Uterus (tissue), 4 donors: ENCODE results near the gene CRK. TPM values are rescaled to one million over a fixed set of nuclear protein-coding genes. Genes with fewer than 3 reads are reported as not detected.

Experiments used
- DNase-seq, 2 donors: peaks; one replicate each; pipeline ENCODE4 v3.0.0-alpha.2; 2019 to 2020
- H3K27ac ChIP-seq, 2 donors: fragments of 200-600 bp; sonication (generic); 1 replicate in 1 of 2; 2 replicates in 1 of 2; pipeline ENCODE4 v1.5.1; 2016 to 2018
- H3K27me3 ChIP-seq, 2 donors: fragments of 200-600 bp; sonication (generic); one replicate each; pipeline ENCODE4 v1.5.1; 2018 to 2019; ENCODE audit warnings: control low read depth in 1 of 2
- H3K36me3 ChIP-seq, 2 donors: fragments of 200-600 bp; sonication (generic); one replicate each; pipeline ENCODE4 v1.5.1; 2019; ENCODE audit warnings: control low read depth in 1 of 2
- H3K4me1 ChIP-seq, 2 donors: fragments of 200-600 bp; sonication (generic); one replicate each; pipeline ENCODE4 v1.5.1; 2018 to 2019; ENCODE audit warnings: control low read depth in 1 of 2
- H3K4me3 ChIP-seq, 2 donors: fragments of 200-600 bp; sonication (generic); 1 replicate in 1 of 2; 2 replicates in 1 of 2; pipeline ENCODE4 v1.5.1; 2018 to 2019; ENCODE audit warnings: mild to moderate bottlenecking in 1 of 2
- H3K9me3 ChIP-seq, 2 donors: fragments of 200-600 bp; sonication (generic); one replicate each; pipeline ENCODE4 v1.5.1; 2019; ENCODE audit warnings: control low read depth in 1 of 2
- POLR2A ChIP-seq, 2 donors: fragments of 450-650 bp; IDR thresholded peaks; one replicate each; pipeline ENCODE4 v1.6.1; 2016; ENCODE audit warnings: antibody characterized with exemption in 2 of 2, mild to moderate bottlenecking in 1 of 2, moderate library complexity in 1 of 2
- intact Hi-C: fragments of 100-400 bp; cut with DNase I; formaldehyde crosslinking; loops from one replicate; pipeline ENCODE4 v1.15.1; 2023; ENCODE audit warnings: low total_unique reads
- total RNA-seq, 4 donors: library from RNA; depleted of rRNA in 3 of 4; stranded (reverse); fragments of >200 nt in 3 of 4; gene quantifications; one replicate each; pipeline versions ENCODE4 v1.1.0 to v1.2.4, GENCODE V29; 2014 to 2023
- TF ChIP-seq, protein P1 (sequence below), 4 experiments: fragments of 200-600 bp in 2 of 4; fragments of 450-650 bp in 2 of 4; sonication (generic) in 2 of 4; IDR thresholded peaks; one replicate each; pipeline ENCODE4 v1.5.1; 2016 to 2019; ENCODE audit warnings: antibody characterized with exemption in 4 of 4, mild to moderate bottlenecking in 2 of 4, moderate library complexity in 1 of 4
- donor health status: DM: yes; HTN: yes; CAD: no.

CRK gene
- total RNA-seq: 100 to 1,000 TPM in 1 of 4 donors, 10 to 100 TPM in 3; 34.6 to 118 (median 57.3) TPM

DNA sequence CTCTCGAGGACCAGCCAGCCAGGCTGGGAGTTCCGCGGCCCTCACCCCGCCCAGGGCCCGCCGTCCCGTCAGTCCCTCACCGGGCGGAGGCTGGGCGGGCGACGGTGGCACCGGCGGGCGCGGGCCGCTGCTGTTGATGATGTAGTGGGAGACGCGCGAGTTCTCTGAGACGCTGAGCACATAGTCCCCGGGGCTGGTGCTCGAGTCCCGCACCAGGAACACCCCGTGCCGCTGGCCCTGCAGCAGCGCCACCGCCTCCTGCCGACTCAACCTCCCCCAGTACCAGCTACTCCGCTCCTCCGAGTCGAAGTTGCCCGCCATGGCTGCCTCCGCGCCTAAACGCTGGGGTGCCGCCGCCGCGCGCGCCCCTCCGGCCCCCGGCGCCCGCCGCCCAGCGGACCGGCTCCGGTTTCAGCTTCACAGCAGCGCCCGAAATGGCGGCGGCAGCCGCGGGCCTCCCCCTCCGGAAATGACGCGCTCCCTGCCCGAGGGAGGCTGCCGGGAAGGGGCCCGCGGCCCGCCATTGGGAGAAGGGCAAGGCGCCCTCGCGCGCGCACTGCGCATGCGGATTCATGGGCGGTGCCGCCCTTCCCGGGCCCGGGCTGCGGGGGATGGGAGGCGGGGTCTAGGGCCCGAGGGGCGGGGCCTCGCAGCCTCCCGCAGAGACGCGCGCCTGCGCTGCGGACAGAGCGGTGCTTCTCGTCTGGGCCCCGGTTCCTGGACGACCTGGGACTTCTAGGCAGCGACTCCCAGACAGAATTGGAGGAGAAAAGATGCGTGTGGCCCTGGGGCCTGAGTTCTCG is at the start of gene CRK:
CRK (minus strand) TSS at position 436 of the 803 bp plus-strand sequence; CDS start at position 321, 115 bp downstream.
- peak; percentile 94 to 97 for DNase-seq
- no peaks in the 10 kb centered on the region for H3K9me3 ChIP-seq
- no peaks in the 10 kb centered on the region for H3K36me3 ChIP-seq
- peak within 1 kb of the TSS; percentile 81 to 96 for H3K4me3 ChIP-seq
- H3K4me1 ChIP-seq: peaks cover 5 to 9% of the 10 kb centered on the region in 2 donors
- H3K27ac ChIP-seq: peak within 1 kb of the TSS; percentile 94 to 95
- TF ChIP-seq POLR2A (IDR thresholded peaks at IDR 0.05): peak; percentile 89 to 98
- TF ChIP-seq, protein P1, sequence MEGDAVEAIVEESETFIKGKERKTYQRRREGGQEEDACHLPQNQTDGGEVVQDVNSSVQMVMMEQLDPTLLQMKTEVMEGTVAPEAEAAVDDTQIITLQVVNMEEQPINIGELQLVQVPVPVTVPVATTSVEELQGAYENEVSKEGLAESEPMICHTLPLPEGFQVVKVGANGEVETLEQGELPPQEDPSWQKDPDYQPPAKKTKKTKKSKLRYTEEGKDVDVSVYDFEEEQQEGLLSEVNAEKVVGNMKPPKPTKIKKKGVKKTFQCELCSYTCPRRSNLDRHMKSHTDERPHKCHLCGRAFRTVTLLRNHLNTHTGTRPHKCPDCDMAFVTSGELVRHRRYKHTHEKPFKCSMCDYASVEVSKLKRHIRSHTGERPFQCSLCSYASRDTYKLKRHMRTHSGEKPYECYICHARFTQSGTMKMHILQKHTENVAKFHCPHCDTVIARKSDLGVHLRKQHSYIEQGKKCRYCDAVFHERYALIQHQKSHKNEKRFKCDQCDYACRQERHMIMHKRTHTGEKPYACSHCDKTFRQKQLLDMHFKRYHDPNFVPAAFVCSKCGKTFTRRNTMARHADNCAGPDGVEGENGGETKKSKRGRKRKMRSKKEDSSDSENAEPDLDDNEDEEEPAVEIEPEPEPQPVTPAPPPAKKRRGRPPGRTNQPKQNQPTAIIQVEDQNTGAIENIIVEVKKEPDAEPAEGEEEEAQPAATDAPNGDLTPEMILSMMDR (IDR thresholded peaks at IDR 0.05): peak in 3 of 4 experiments; percentile 18 to 35 (median 28)
- intact Hi-C loops: no loop called here
- no peaks in the 10 kb centered on the region for H3K27me3 ChIP-seq

DNA sequence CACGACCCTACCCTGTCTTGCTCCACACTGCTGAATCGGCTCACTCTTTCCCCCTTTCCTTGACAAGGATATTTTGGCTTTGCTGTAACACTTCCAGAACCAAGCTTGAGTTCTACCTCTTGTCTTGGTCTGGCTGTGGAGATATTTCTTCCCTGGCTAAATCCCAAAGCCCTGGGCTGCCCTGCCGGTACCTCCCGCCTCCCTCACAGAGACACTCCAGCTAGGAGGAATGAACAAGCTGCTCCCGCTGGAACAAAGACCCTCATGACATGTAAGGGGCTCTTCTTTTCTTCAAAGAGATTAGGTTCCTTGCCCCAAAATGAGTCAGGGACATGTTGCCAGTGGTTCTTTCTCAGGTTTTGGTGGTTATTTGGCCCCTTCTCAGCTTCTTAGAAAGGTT is 49.6 kb upstream of the CRK start:
- Histone ChIP-seq H3K9me3 (no peaks in the 10 kb centered on the region), H3K4me1 (no peaks in the 10 kb centered on the region), H3K36me3 (no peaks in the 10 kb centered on the region), H3K27me3 (no peaks in the 10 kb centered on the region), H3K27ac (no peak overlapping the region), H3K4me3 (no peak overlapping the region)
- TF ChIP-seq, protein P1 (IDR thresholded peaks at IDR 0.05): no peak
- TF ChIP-seq POLR2A (IDR thresholded peaks at IDR 0.05): no peak
- intact Hi-C loops: no loop called here
- no peak for DNase-seq

DNA sequence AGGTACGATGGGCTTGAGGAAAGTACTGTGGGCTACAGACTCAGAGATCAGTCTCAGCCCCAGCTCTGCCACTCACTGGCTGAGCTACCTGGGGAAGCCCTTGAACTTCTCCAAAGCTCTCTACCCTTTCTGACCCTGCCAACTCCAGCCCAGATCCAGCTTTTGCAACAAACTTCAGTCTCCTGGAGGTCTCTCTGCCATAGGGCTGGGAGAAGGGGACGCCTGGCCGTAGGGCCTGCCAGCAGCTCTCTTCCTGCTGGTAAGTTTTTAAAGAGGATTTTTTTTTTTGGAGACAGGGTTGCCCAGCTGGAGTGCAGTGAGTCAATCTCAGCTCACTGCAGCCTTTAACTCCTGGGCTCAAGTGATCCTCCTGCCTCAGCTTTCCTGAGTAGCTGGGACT is 48.8 kb upstream of the CRK start:
- DNase-seq: no peak
- TF ChIP-seq, protein P1 (IDR thresholded peaks at IDR 0.05): no peak
- TF ChIP-seq POLR2A (IDR thresholded peaks at IDR 0.05): no peak
- Histone ChIP-seq H3K9me3 (no peaks in the 10 kb centered on the region), H3K4me3 (no peak overlapping the region), H3K36me3 (no peaks in the 10 kb centered on the region), H3K4me1 (no peaks in the 10 kb centered on the region), H3K27me3 (no peaks in the 10 kb centered on the region), H3K27ac (no peak overlapping the region)
- intact Hi-C loops: no loop called here

DNA sequence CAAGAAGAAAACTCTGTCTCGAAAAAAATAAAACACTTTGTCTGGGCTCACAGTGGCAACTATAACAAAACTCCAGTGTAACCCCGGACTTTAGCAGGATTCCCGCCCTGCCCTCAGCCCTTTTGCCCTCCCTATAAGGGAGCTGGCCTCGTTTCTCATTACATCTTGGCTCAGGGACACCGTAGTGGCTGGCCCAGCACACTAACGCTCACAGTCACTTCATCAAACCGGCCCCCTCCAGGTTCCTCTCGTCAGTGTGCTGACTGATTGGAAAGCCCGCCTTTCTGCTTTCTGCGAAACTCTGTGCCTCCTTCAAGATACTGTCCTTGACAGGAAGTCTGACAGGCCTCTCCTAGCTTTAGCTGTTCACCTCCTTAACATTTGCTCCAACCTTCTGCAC is 47.7 kb upstream of the CRK start:
- Histone ChIP-seq H3K4me1 (no peaks in the 10 kb centered on the region), H3K9me3 (no peaks in the 10 kb centered on the region), H3K27me3 (no peaks in the 10 kb centered on the region), H3K27ac (no peak overlapping the region), H3K4me3 (no peak overlapping the region), H3K36me3 (no peaks in the 10 kb centered on the region)
- intact Hi-C loops: no loop called here
- no peak for TF ChIP-seq POLR2A (IDR thresholded peaks at IDR 0.05)
- TF ChIP-seq, protein P1 (IDR thresholded peaks at IDR 0.05): no peak
- DNase-seq: no peak

DNA sequence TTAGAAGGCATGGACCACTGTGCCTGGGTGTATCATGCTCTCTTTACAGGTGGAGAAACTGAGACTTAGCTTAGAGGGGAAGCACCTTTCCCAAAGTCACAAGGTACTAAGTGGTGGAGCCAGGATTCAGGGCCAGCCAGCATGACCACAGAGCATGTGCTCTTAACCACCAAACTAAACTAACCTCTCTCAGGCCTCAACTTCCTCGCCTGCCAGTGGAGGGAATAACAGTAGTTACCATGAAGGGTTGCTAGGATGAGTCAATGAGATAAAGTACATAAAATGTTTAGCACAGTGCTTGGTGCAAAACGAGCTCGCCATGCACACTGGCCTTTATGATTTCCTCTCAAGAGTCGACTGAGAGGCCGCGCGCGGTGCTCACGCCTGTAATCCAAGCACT is 42.8 kb upstream of the CRK start:
- H3K4me3 ChIP-seq: no peak overlapping the region
- intact Hi-C loops: no loop called here
- TF ChIP-seq POLR2A (IDR thresholded peaks at IDR 0.05): no peak
- TF ChIP-seq, protein P1 (IDR thresholded peaks at IDR 0.05): no peak
- H3K36me3 ChIP-seq: no peaks in the 10 kb centered on the region
- peaks cover 0 to 3% of the 10 kb centered on the region in 2 donors for H3K4me1 ChIP-seq
- DNase-seq: no peak
- H3K27me3 ChIP-seq: no peaks in the 10 kb centered on the region
- no peak overlapping the region for H3K27ac ChIP-seq
- no peaks in the 10 kb centered on the region for H3K9me3 ChIP-seq
